ENCODE data around the gene TTC16. TPM values are rescaled to one million over a fixed set of nuclear protein-coding genes. Genes with fewer than 3 reads are reported as not detected.

Gene TTC16
- total RNA-seq, 1 donor = not detected

DNA sequence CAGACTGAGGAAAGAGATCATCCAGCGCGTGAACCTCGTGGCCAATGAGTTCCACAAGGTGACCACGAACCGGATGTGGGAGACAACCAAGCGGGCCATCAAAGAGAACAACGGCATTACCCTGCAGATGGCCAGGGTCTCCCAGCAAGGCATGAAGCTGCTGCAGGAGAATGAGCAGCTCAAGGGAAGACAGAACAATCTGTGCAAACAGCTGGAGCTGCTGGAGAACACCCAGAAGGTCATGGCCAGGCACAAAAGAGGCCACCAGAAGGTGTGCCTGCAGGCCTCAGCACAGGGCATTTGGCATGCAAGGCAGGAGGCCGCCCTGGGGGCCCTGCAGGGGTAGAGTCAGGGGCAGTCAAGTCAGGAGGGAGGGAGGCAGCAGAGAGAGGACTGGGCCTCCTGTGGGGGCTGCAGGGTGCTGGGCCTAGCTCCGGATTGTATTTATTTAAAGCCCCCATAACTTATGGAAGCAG is 4.6 kb upstream of the TTC16 start:
- H3K4me3 ChIP-seq (ENCODE audit: low read depth, low read length) = no peak overlapping the region
- TF ChIP-seq, protein P1, sequence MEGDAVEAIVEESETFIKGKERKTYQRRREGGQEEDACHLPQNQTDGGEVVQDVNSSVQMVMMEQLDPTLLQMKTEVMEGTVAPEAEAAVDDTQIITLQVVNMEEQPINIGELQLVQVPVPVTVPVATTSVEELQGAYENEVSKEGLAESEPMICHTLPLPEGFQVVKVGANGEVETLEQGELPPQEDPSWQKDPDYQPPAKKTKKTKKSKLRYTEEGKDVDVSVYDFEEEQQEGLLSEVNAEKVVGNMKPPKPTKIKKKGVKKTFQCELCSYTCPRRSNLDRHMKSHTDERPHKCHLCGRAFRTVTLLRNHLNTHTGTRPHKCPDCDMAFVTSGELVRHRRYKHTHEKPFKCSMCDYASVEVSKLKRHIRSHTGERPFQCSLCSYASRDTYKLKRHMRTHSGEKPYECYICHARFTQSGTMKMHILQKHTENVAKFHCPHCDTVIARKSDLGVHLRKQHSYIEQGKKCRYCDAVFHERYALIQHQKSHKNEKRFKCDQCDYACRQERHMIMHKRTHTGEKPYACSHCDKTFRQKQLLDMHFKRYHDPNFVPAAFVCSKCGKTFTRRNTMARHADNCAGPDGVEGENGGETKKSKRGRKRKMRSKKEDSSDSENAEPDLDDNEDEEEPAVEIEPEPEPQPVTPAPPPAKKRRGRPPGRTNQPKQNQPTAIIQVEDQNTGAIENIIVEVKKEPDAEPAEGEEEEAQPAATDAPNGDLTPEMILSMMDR (IDR thresholded peaks at IDR 0.05; ENCODE audit: insufficient read depth, low read depth, low read length) = no peak
- no peak for DNase-seq (ENCODE audit: low read depth)

DNA sequence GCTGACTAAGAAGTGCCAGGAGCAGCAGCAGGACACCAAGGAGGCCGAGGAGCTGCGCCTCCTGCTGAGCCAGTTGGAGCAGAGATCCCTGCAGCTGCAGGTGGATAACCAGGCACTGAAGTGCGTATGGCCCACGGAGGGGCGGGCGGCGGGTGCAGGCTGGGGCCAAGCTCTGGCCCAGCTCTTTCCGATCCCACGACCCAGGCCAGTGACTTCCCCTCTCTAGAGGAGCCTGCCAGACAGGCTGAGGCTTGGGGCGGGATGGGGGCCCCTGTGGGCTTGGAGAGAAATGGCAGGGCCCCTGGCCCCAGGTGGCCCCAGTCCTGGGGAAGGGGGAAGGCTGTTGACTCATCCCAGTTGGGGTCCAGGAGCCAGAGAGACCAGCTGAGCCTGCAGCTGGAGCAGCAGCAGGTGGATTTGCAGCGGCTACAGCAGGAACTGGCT is 4.0 kb upstream of the TTC16 start:
- DNase-seq (ENCODE audit: low read depth) = no peak

DNA sequence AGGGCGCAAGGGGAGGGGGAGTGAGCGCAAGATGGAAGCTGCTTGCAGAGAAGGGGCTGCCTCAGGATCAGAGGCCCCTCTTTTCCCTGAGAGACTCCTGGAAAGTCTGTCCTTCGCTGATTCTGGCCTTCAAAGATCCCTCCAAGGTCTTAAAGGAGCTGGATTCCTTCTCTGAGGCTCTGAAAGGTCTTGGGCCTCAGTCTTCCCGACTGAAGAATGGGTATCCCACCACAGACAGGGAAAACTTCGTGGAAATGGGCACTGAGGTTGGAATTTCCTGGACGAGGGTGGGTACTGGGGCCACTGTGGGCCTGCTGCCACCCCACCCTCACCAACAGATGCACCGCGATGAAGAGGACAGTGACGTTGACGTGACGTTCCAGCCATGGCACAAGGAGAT is 3.5 kb upstream of the TTC16 start:
- H3K4me3 ChIP-seq (ENCODE audit: low read depth, low read length) = no peak overlapping the region
- TF ChIP-seq, protein P1 (IDR thresholded peaks at IDR 0.05; ENCODE audit: insufficient read depth, low read depth, low read length) = no peak
- DNase-seq (ENCODE audit: low read depth) = no peak

More for the DNA sequence above, 4.0 kb upstream of the TTC16 start:
- TF ChIP-seq, protein P1 (IDR thresholded peaks at IDR 0.05; ENCODE audit: insufficient read depth, low read depth, low read length) = no peak
- no peak overlapping the region for H3K4me3 ChIP-seq (ENCODE audit: low read depth, low read length)

DNA sequence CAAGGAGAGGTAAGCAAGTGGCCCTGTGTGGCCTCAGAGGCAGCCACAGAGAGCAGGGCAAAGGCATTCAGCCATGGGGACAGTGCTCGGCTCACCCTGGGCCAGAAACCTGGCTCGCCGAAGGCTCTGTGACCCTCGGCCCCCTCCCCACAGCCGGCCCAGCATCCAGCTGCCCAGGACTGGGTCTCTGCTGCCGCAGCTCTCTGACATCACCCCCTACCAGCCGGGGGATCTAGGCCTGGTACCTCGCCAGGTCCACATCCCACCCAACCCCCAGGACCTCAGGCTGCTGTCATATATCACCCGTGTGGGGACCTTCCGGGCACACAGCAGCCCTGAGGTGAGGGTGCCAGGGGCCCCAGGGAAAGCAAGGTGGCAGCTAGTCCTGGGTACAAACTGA is 3.0 kb upstream of the TTC16 start:
- no peak for DNase-seq (ENCODE audit: low read depth)
- TF ChIP-seq, protein P1 (IDR thresholded peaks at IDR 0.05; ENCODE audit: insufficient read depth, low read depth, low read length) = no peak
- H3K4me3 ChIP-seq (ENCODE audit: low read depth, low read length) = no peak overlapping the region

DNA sequence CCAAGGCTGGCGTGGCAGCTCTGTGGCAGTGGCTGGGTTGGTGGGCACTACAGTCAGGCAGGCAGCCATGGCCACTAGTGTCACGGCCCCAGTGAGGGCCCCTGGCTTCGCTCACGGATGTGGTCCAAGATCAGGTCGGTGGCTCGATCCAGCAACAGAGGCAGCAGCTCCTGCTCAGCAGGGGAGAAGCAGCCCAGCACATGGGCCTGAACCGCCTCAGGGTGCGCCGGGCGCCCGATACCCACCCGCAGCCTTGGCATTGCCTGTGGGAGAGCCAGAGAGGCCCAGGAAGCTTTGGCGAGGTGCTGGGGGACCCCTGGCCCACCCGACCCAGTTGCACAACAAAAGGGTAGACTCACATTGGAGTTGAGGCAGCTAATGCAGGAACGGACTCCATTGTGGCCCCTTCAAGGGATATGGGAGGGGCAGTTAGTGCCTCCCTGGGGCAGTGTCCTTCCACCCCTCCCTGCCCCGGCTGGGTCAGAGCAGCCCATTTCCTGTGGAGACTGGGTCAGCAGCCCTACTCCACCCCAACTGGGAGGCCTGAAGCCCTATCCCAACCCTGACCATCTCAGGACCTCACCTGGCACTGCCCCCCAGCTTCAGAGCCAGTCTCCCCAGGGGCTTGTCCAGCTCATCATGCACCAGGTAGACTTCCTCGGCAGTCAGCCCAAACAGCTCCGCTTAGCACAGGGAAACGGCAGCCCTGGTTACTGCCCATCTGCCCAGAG is 1.7 kb upstream of the TTC16 start:
- TF ChIP-seq, protein P1 (IDR thresholded peaks at IDR 0.05; ENCODE audit: insufficient read depth, low read depth, low read length) = no peak
- no peak for DNase-seq (ENCODE audit: low read depth)
- H3K4me3 ChIP-seq (ENCODE audit: low read depth, low read length) = peak overlapping the region; percentile 71

DNA sequence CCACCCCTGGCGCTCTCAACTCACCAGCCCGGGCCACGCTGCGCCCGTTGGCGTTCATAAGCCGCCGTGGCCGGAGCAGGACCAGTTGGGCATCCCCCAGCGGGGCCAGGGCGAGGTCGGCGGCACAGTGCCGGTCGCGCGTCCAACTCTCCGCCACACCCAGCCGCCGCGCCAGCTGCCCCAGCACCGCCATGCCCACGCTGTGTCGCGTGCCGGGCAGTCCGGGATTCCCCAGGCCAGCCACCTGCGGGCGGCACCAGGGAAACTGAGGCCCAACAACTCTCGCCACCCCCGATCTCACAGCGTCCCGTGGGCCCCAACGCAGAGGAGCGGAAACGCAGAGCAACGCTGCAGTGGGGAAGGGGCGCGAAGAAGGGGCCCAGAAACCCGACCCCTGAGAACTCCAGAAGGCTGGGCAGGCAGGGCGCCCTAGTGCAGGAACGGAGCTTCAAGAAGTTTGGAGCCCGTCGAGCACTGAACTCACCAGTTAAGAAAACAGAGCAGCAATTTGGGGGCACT is 869 bp upstream of the TTC16 start:
- no peak for DNase-seq (ENCODE audit: low read depth)
- H3K4me3 ChIP-seq (ENCODE audit: low read depth, low read length) = peak overlapping the region; percentile 71
- TF ChIP-seq, protein P1 (IDR thresholded peaks at IDR 0.05; ENCODE audit: insufficient read depth, low read depth, low read length) = no peak
